Measurements from ENCODE around the gene SERINC3. TPM values are rescaled to one million over a fixed set of nuclear protein-coding genes. Genes with fewer than 3 reads are reported as not detected.

Gene SERINC3
- total and polyA plus RNA-seq, 2 experiments from 2014 or later = 18.1 to 33.0 TPM

DNA sequence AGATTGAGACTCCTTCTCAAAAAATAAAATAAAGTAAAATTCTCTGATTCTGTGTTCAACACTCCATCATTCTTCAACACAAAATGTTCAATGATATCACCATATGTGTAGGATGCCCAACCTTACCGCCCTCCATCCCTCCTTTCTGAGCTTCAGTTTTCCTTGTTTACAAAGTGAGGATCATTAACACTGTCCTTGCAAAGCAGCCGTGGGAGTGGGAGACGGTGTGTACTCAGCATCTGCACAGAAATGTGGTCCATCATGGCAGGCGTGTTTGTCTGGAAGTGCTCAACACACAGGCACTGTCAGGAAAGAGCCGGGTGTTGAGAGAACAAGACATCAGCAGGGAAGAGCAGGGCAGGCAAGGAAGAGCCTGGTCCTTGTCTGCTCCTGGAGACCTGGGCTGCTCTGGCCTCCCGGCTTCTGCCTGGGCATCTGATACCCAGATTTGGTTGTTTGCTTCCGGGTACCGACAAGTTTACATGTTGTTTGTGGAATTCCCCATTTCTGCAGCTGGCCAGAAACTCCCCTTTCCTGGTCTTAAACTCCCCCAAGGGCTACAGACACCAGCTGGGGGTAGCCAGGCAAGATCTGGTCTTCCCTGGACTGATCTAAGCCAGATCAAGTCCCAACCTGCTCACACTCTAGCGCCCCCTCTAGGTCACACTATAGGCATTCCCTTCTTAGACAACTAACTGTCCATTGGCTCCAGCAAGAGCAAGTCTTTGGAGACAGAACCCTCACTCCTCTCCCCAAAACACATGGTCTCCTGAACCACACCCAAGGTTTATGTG is 72.9 kb downstream of the SERINC3 start:
- H3K27me3 ChIP-seq (ENCODE audit: insufficient read depth) = no peaks in the 10 kb centered on the region
- Mint-ChIP-seq H3K27ac (no peak overlapping the region), H3K9me3 (no peaks in the 10 kb centered on the region; the same call in 2 of the 3 replicates), H3K27me3 (ENCODE audit: insufficient read depth, low read depth, poor library complexity) (peaks cover 2% of the 10 kb centered on the region), H3K36me3 (ENCODE audit: low read depth) (no peaks in the 10 kb centered on the region), H3K4me1 (no peaks in the 10 kb centered on the region), H3K4me3 (no peak overlapping the region)
- H3K4me1 ChIP-seq (ENCODE audit: insufficient read depth) = no peaks in the 10 kb centered on the region
- ATAC-seq = peak; percentile 97
- peak; percentile 90 for DNase-seq (ENCODE audit: low spot score)
- H3K36me3 ChIP-seq (ENCODE audit: insufficient read depth) = no peaks in the 10 kb centered on the region
- H3K4me2 ChIP-seq = no peak overlapping the region
- no peaks in the 10 kb centered on the region for H4K20me1 ChIP-seq (replicated peaks; ENCODE audit: insufficient read depth)
- H3F3A ChIP-seq (replicated peaks; ENCODE audit: low read depth) = no peaks in the 10 kb centered on the region
- no peak overlapping the region for H3K4me3 ChIP-seq
- TF ChIP-seq, protein P1, sequence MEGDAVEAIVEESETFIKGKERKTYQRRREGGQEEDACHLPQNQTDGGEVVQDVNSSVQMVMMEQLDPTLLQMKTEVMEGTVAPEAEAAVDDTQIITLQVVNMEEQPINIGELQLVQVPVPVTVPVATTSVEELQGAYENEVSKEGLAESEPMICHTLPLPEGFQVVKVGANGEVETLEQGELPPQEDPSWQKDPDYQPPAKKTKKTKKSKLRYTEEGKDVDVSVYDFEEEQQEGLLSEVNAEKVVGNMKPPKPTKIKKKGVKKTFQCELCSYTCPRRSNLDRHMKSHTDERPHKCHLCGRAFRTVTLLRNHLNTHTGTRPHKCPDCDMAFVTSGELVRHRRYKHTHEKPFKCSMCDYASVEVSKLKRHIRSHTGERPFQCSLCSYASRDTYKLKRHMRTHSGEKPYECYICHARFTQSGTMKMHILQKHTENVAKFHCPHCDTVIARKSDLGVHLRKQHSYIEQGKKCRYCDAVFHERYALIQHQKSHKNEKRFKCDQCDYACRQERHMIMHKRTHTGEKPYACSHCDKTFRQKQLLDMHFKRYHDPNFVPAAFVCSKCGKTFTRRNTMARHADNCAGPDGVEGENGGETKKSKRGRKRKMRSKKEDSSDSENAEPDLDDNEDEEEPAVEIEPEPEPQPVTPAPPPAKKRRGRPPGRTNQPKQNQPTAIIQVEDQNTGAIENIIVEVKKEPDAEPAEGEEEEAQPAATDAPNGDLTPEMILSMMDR (conservative IDR thresholded peaks at IDR 0.05; ENCODE audit: low read depth in 2 of 2) = peak; percentile 81 to 85
- TF ChIP-seq STAT1 (IDR thresholded peaks at IDR 0.05; ENCODE audit: unreplicated experiment) = no peak
- no peaks in the 10 kb centered on the region for H3K79me2 ChIP-seq (replicated peaks; ENCODE audit: insufficient read depth)
- H3K27ac ChIP-seq (ENCODE audit: low read depth) = no peak overlapping the region
- no peaks in the 10 kb centered on the region for H3K9me2 ChIP-seq (ENCODE audit: insufficient read depth)
- no peak overlapping the region for H2AFZ ChIP-seq

DNA sequence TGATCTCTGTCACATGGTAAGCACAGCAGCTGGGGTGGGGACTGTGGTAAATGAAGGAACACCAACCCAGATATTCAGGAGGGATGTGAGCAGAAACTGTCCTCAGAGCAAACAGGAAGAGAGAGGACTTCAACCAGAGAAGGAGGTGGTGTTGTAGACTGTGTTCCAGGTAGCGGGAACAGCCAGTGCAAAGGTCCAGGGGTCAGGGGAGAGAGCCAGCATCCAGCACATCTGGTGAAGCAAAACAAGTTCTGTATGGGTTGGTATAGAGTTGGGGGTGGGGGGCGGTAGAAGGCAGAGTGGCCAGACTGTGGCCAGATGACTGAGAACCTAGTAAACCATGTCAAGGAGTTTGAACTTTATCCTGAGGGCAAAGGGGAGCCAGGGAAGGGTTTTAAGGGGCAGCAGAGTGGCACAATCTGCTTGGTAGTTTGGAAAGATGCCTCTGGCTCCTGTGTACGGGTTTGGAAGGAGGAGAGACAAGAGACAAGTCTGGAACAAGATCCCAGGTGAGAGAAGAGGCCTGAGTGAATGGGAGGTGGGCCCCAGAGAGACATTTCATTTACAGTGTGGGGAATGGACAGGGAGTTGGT is 73.9 kb downstream of the SERINC3 start:
- Histone ChIP-seq H3K36me3 (ENCODE audit: insufficient read depth) (no peaks in the 10 kb centered on the region), H3K27ac (ENCODE audit: low read depth) (no peak overlapping the region), H3K4me1 (ENCODE audit: insufficient read depth) (no peaks in the 10 kb centered on the region), H2AFZ (no peak overlapping the region), H3K9me2 (ENCODE audit: insufficient read depth) (no peaks in the 10 kb centered on the region), H3K4me2 (no peak overlapping the region), H3K4me3 (no peak overlapping the region), H3F3A (replicated peaks; ENCODE audit: low read depth) (no peaks in the 10 kb centered on the region), H4K20me1 (replicated peaks; ENCODE audit: insufficient read depth) (no peaks in the 10 kb centered on the region), H3K79me2 (replicated peaks; ENCODE audit: insufficient read depth) (no peaks in the 10 kb centered on the region), H3K27me3 (ENCODE audit: insufficient read depth) (no peaks in the 10 kb centered on the region)
- H3K4me3 Mint-ChIP-seq = no peak overlapping the region
- no peak overlapping the region for H3K27ac Mint-ChIP-seq
- no peak for ATAC-seq
- H3K4me1 Mint-ChIP-seq = no peaks in the 10 kb centered on the region
- no peaks in the 10 kb centered on the region for H3K9me3 Mint-ChIP-seq
- peaks cover 2% of the 10 kb centered on the region for H3K27me3 Mint-ChIP-seq (ENCODE audit: insufficient read depth, low read depth, poor library complexity)
- TF ChIP-seq NANOG (IDR thresholded peaks at IDR 0.05; ENCODE audit: borderline replicate concordance) (no peak), CREB1 (CRISPR knock-in tag; IDR thresholded peaks at IDR 0.05; ENCODE audit: low read depth) (no peak), JUNB (IDR thresholded peaks at IDR 0.05; ENCODE audit: unreplicated experiment) (no peak), STAT1 (IDR thresholded peaks at IDR 0.05; ENCODE audit: unreplicated experiment) (no peak)
- TF ChIP-seq, protein P2, sequence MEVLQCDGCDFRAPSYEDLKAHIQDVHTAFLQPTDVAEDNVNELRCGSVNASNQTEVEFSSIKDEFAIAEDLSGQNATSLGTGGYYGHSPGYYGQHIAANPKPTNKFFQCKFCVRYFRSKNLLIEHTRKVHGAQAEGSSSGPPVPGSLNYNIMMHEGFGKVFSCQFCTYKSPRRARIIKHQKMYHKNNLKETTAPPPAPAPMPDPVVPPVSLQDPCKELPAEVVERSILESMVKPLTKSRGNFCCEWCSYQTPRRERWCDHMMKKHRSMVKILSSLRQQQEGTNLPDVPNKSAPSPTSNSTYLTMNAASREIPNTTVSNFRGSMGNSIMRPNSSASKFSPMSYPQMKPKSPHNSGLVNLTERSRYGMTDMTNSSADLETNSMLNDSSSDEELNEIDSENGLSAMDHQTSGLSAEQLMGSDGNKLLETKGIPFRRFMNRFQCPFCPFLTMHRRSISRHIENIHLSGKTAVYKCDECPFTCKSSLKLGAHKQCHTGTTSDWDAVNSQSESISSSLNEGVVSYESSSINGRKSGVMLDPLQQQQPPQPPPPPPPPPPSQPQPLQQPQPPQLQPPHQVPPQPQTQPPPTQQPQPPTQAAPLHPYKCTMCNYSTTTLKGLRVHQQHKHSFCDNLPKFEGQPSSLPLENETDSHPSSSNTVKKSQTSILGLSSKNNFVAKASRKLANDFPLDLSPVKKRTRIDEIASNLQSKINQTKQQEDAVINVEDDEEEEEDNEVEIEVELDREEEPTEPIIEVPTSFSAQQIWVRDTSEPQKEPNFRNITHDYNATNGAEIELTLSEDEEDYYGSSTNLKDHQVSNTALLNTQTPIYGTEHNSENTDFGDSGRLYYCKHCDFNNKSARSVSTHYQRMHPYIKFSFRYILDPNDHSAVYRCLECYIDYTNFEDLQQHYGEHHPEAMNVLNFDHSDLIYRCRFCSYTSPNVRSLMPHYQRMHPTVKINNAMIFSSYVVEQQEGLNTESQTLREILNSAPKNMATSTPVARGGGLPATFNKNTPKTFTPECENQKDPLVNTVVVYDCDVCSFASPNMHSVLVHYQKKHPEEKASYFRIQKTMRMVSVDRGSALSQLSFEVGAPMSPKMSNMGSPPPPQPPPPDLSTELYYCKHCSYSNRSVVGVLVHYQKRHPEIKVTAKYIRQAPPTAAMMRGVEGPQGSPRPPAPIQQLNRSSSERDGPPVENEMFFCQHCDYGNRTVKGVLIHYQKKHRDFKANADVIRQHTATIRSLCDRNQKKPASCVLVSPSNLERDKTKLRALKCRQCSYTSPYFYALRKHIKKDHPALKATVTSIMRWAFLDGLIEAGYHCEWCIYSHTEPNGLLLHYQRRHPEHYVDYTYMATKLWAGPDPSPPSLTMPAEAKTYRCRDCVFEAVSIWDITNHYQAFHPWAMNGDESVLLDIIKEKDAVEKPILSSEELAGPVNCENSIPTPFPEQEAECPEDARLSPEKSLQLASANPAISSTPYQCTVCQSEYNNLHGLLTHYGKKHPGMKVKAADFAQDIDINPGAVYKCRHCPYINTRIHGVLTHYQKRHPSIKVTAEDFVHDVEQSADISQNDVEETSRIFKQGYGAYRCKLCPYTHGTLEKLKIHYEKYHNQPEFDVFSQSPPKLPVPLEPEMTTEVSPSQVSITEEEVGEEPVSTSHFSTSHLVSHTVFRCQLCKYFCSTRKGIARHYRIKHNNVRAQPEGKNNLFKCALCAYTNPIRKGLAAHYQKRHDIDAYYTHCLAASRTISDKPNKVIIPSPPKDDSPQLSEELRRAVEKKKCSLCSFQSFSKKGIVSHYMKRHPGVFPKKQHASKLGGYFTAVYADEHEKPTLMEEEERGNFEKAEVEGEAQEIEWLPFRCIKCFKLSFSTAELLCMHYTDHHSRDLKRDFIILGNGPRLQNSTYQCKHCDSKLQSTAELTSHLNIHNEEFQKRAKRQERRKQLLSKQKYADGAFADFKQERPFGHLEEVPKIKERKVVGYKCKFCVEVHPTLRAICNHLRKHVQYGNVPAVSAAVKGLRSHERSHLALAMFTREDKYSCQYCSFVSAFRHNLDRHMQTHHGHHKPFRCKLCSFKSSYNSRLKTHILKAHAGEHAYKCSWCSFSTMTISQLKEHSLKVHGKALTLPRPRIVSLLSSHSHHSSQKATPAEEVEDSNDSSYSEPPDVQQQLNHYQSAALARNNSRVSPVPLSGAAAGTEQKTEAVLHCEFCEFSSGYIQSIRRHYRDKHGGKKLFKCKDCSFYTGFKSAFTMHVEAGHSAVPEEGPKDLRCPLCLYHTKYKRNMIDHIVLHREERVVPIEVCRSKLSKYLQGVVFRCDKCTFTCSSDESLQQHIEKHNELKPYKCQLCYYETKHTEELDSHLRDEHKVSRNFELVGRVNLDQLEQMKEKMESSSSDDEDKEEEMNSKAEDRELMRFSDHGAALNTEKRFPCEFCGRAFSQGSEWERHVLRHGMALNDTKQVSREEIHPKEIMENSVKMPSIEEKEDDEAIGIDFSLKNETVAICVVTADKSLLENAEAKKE (CRISPR knock-in tag; IDR thresholded peaks at IDR 0.05) = no peak
- TF ChIP-seq, protein P3, sequence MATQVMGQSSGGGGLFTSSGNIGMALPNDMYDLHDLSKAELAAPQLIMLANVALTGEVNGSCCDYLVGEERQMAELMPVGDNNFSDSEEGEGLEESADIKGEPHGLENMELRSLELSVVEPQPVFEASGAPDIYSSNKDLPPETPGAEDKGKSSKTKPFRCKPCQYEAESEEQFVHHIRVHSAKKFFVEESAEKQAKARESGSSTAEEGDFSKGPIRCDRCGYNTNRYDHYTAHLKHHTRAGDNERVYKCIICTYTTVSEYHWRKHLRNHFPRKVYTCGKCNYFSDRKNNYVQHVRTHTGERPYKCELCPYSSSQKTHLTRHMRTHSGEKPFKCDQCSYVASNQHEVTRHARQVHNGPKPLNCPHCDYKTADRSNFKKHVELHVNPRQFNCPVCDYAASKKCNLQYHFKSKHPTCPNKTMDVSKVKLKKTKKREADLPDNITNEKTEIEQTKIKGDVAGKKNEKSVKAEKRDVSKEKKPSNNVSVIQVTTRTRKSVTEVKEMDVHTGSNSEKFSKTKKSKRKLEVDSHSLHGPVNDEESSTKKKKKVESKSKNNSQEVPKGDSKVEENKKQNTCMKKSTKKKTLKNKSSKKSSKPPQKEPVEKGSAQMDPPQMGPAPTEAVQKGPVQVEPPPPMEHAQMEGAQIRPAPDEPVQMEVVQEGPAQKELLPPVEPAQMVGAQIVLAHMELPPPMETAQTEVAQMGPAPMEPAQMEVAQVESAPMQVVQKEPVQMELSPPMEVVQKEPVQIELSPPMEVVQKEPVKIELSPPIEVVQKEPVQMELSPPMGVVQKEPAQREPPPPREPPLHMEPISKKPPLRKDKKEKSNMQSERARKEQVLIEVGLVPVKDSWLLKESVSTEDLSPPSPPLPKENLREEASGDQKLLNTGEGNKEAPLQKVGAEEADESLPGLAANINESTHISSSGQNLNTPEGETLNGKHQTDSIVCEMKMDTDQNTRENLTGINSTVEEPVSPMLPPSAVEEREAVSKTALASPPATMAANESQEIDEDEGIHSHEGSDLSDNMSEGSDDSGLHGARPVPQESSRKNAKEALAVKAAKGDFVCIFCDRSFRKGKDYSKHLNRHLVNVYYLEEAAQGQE (IDR thresholded peaks at IDR 0.05; ENCODE audit: unreplicated experiment) = no peak
- H3K36me3 Mint-ChIP-seq (ENCODE audit: low read depth) = no peaks in the 10 kb centered on the region
- no peak for DNase-seq (ENCODE audit: low spot score)

All from GM23338 (cell line).